GM23338 (cell line): ENCODE measurements around the gene DCDC1. TPM values are rescaled to one million over a fixed set of nuclear protein-coding genes. Genes with fewer than 3 reads are reported as not detected.

Source experiments
- ATAC-seq: fragments of 200-7000 bp; cut with Tn5 transposase; 3 replicates; pipeline ENCODE4 v1.9.1; 2020
- DNase-seq: peaks from one replicate; pipeline ENCODE4 v3.0.0-alpha.2; 2015; ENCODE audit warnings: low spot score
- H2AFZ ChIP-seq: fragments of 200-600 bp; sonication (generic); 2 replicates; pipeline ENCODE4 v1.8.0; 2016; ENCODE audit warnings: antibody characterized with exemption, mild to moderate bottlenecking, moderate library complexity
- H3F3A ChIP-seq: fragments of 200-600 bp; sonication (generic); replicated peaks from 2 replicates; pipeline ENCODE4 v1.8.0; 2017; ENCODE audit warnings: antibody characterized with exemption, mixed run types, low read depth
- H3K27ac ChIP-seq: fragments of 200-600 bp; sonication (generic); 2 replicates; pipeline ENCODE4 v1.6.1; 2016; ENCODE audit warnings: low read depth
- H3K27me3 ChIP-seq: fragments of 200-600 bp; sonication (generic); 2 replicates; pipeline ENCODE4 v1.8.0; 2016; ENCODE audit warnings: mild to moderate bottlenecking, mixed run types, moderate library complexity; ENCODE audit not compliant: insufficient read depth
- H3K36me3 ChIP-seq: fragments of 200-600 bp; sonication (generic); 2 replicates; pipeline ENCODE4 v1.8.0; 2016; ENCODE audit warnings: mild to moderate bottlenecking; ENCODE audit not compliant: insufficient read depth
- H3K4me1 ChIP-seq: fragments of 200-600 bp; sonication (generic); 2 replicates; pipeline ENCODE4 v1.8.0; 2016; ENCODE audit warnings: mild to moderate bottlenecking, moderate library complexity; ENCODE audit not compliant: insufficient read depth
- H3K4me2 ChIP-seq: fragments of 200-600 bp; sonication (generic); 2 replicates; pipeline ENCODE4 v1.7.1; 2017; ENCODE audit warnings: mixed run types
- H3K4me3 ChIP-seq: fragments of 200-600 bp; sonication (generic); 2 replicates; pipeline ENCODE4 v1.6.1; 2016; ENCODE audit warnings: mixed run types
- H3K79me2 ChIP-seq: fragments of 200-600 bp; sonication (generic); replicated peaks from 2 replicates; pipeline ENCODE4 v1.8.0; 2017; ENCODE audit warnings: mild to moderate bottlenecking; ENCODE audit not compliant: insufficient read depth
- H3K9me2 ChIP-seq: fragments of 200-600 bp; sonication (generic); 2 replicates; pipeline ENCODE4 v1.8.0; 2017; ENCODE audit not compliant: insufficient read depth
- H4K20me1 ChIP-seq: fragments of 200-600 bp; sonication (generic); replicated peaks from 2 replicates; pipeline ENCODE4 v1.8.0; 2017; ENCODE audit warnings: mild to moderate bottlenecking; ENCODE audit not compliant: insufficient read depth
- H3K27ac Mint-ChIP-seq: 2 replicates; pipeline ENCODE4 v1.8.0; 2020; ENCODE audit warnings: inconsistent platforms, mild to moderate bottlenecking, moderate library complexity, mixed read lengths
- H3K27me3 Mint-ChIP-seq: 3 replicates; pipeline ENCODE4 v1.8.0; 2022; ENCODE audit warnings: low read depth, mild to moderate bottlenecking, moderate library complexity, mixed read lengths, inconsistent platforms; ENCODE audit not compliant: insufficient read depth, poor library complexity
- H3K36me3 Mint-ChIP-seq: 3 replicates; pipeline ENCODE4 v1.8.0; 2021; ENCODE audit warnings: low read depth, mild to moderate bottlenecking, inconsistent platforms, moderate library complexity, mixed read lengths
- H3K4me1 Mint-ChIP-seq: 3 replicates; pipeline ENCODE4 v1.8.0; 2020; ENCODE audit warnings: mild to moderate bottlenecking, inconsistent platforms, mixed read lengths
- H3K4me3 Mint-ChIP-seq: 3 replicates; pipeline ENCODE4 v1.8.0; 2021; ENCODE audit warnings: moderate library complexity, mild to moderate bottlenecking, inconsistent platforms, mixed read lengths
- H3K9me3 Mint-ChIP-seq: 3 replicates; pipeline ENCODE4 v1.8.0; 2020; ENCODE audit warnings: moderate library complexity, mild to moderate bottlenecking, inconsistent platforms, mixed read lengths
- CREB1 ChIP-seq: fragments of 250-450 bp; sonication (Bioruptor Pico); IDR thresholded peaks from 2 replicates; pipeline ENCODE4 v1.5.0; 2020; ENCODE audit warnings: low read depth, mild to moderate bottlenecking, moderate library complexity
- CTCF ChIP-seq, 2 experiments: fragments of 200-600 bp in 1 of 2; sonication (generic) in 1 of 2; conservative IDR thresholded peaks; 2 replicates each; pipeline versions ENCODE4 v1.5.1 to v1.6.1; 2016 to 2017; ENCODE audit warnings: antibody characterized with exemption in 2 of 2, low read depth in 2 of 2, mild to moderate bottlenecking in 2 of 2, moderate library complexity in 1 of 2
- EZH2 ChIP-seq: fragments of 200-600 bp; sonication (generic); IDR thresholded peaks from one replicate; pipeline ENCODE4 v1.8.0; 2017; ENCODE audit warnings: antibody characterized with exemption, mild to moderate bottlenecking, low read depth; ENCODE audit not compliant: unreplicated experiment
- EZH2phosphoT487 ChIP-seq: fragments of 200-600 bp; sonication (generic); IDR thresholded peaks from one replicate; pipeline ENCODE4 v1.8.1; 2018; ENCODE audit warnings: antibody characterized with exemption; ENCODE audit not compliant: unreplicated experiment
- JUNB ChIP-seq: IDR thresholded peaks from one replicate; pipeline ENCODE4 v1.6.1; 2016; ENCODE audit warnings: antibody characterized with exemption; ENCODE audit not compliant: unreplicated experiment
- NANOG ChIP-seq: IDR thresholded peaks from 2 replicates; pipeline ENCODE4 v1.6.1; 2016; ENCODE audit warnings: antibody characterized with exemption, borderline replicate concordance
- POLR2AphosphoS5 ChIP-seq: IDR thresholded peaks from 2 replicates; pipeline ENCODE4 v1.6.1; 2016; ENCODE audit warnings: antibody characterized with exemption, low read depth
- REST ChIP-seq: IDR thresholded peaks from one replicate; pipeline ENCODE4 v1.6.1; 2018; ENCODE audit warnings: antibody characterized with exemption; ENCODE audit not compliant: unreplicated experiment
- STAT1 ChIP-seq: IDR thresholded peaks from one replicate; pipeline ENCODE4 v1.6.1; 2016; ENCODE audit warnings: antibody characterized with exemption; ENCODE audit not compliant: unreplicated experiment
- ZNF114 ChIP-seq: fragments of 250-450 bp; sonication (Bioruptor Pico); IDR thresholded peaks from 2 replicates; pipeline ENCODE4 v1.5.0; 2020; ENCODE audit warnings: mild to moderate bottlenecking, moderate library complexity
- ZNF331 ChIP-seq: fragments of 250-450 bp; sonication (Bioruptor Pico); IDR thresholded peaks from 2 replicates; pipeline ENCODE4 v1.5.0; 2020; ENCODE audit warnings: low read depth, mild to moderate bottlenecking, moderate library complexity
- polyA plus RNA-seq: library from polyadenylated mRNA; unstranded; fragments of >200 nt; fragmentation: Nextera tagmentation; extraction: Ambion mirVana; gene quantifications from 2 replicates; pipeline ENCODE4 v1.2.1, GENCODE V29; 2016
- total RNA-seq: library from RNA; depleted of rRNA; stranded (reverse); fragments of >200 nt; shearing (Covaris generic); gene quantifications from 2 replicates; pipeline ENCODE4 v1.2.3, GENCODE V29; 2014

The DCDC1 gene
- total and polyA plus RNA-seq, 2 experiments from 2014 or later: 0.56 to 0.58 TPM

GRCh38 chr11:30855383-30856006, 514.0 kb downstream of the DCDC1 start:
- Mint-ChIP-seq H3K4me1 (peaks cover 25% of the 10 kb centered on the region), H3K36me3 (no peaks in the 10 kb centered on the region), H3K27ac (no peak overlapping the region), H3K9me3 (no peaks in the 10 kb centered on the region), H3K4me3 (no peak overlapping the region), H3K27me3 (peaks cover 2% of the 10 kb centered on the region)
- Histone ChIP-seq H3K27ac (no peak overlapping the region), H3K9me2 (no peaks in the 10 kb centered on the region), H3K27me3 (no peaks in the 10 kb centered on the region), H4K20me1 (no peaks in the 10 kb centered on the region), H3K4me1 (peaks cover 27% of the 10 kb centered on the region), H3F3A (no peaks in the 10 kb centered on the region), H3K36me3 (no peaks in the 10 kb centered on the region), H3K79me2 (no peaks in the 10 kb centered on the region), H2AFZ (no peak overlapping the region), H3K4me2 (no peak overlapping the region), H3K4me3 (no peak overlapping the region)
- TF ChIP-seq CREB1 (CRISPR knock-in tag): no peak
- no peak for TF ChIP-seq POLR2AphosphoS5
- TF ChIP-seq REST: no peak
- TF ChIP-seq ZNF114 (CRISPR knock-in tag): no peak
- TF ChIP-seq ZNF331 (CRISPR knock-in tag): no peak
- TF ChIP-seq EZH2: no peak
- TF ChIP-seq CTCF (conservative IDR thresholded peaks at IDR 0.05; ENCODE audit: low read depth in 2 of 2): peak in 1 of 2 experiments; percentile 49; a peak in 3 of 4 replicates
- TF ChIP-seq EZH2phosphoT487: no peak
- ATAC-seq (no peak), DNase-seq (no peak)

- Mint-ChIP-seq H3K27ac (no peak overlapping the region), H3K4me1 (peaks cover 17% of the 10 kb centered on the region), H3K4me3 (no peak overlapping the region), H3K27me3 (peaks cover 2% of the 10 kb centered on the region), H3K9me3 (no peaks in the 10 kb centered on the region), H3K36me3 (no peaks in the 10 kb centered on the region)
- Histone ChIP-seq H3F3A (no peaks in the 10 kb centered on the region), H3K36me3 (no peaks in the 10 kb centered on the region), H3K9me2 (no peaks in the 10 kb centered on the region), H4K20me1 (no peaks in the 10 kb centered on the region), H3K27ac (no peak overlapping the region), H3K79me2 (no peaks in the 10 kb centered on the region), H3K27me3 (no peaks in the 10 kb centered on the region), H3K4me1 (peaks cover 17% of the 10 kb centered on the region), H3K4me2 (peak overlapping the region; percentile 64), H3K4me3 (peak overlapping the region; percentile 32; the same call in 1 of the 2 replicates), H2AFZ (no peak overlapping the region)
- DNase-seq (no peak), ATAC-seq (peak; percentile 92)
- TF ChIP-seq POLR2AphosphoS5 (no peak), REST (no peak), ZNF114 (CRISPR knock-in tag) (no peak), ZNF331 (CRISPR knock-in tag) (no peak), EZH2phosphoT487 (no peak), JUNB (no peak), STAT1 (no peak), NANOG (no peak), CTCF (conservative IDR thresholded peaks at IDR 0.05; ENCODE audit: low read depth in 2 of 2) (no peak), EZH2 (no peak)
Measured at GRCh38 chr11:30853439-30853838, 516.1 kb downstream of the DCDC1 start.
